Embryonic facial prominence (tissue), 1 donor: ENCODE results near the gene MMP3.
"Not testable (repeated sequence)": the region's sequence is repeated elsewhere in the genome, so short reads cannot be mapped to it uniquely, and the experiment has no call there.

ENCODE experiments used
- DNase-seq: peaks from one replicate; pipeline ENCODE4 v3.0.0-alpha.2; 2016; ENCODE audit errors: extremely low spot score

The MMP3 gene

DNA sequence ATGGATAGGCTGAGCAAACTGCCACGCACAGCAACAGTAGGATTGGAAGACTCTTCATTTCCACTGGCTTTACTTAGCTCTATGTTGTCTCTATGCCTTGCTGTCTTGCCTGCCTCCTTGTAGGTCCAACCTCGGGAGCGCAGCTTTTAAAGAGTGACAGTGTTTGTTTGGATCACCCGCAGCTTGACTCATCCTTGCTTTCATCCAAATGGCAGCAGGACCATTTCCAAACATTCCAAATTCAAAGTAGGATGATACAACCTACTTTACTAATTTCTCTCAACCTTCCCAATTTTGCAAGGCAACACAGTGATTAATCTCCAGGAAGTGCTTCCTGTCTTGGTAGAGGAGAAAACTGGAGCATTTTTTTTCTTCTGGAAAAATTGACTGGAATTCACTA lies at the start of gene MMP3:
MMP3 (minus strand) TSS at position 121 of the 400 bp plus-strand sequence; CDS start at position 58, 63 bp downstream.
- no peak for DNase-seq

DNA sequence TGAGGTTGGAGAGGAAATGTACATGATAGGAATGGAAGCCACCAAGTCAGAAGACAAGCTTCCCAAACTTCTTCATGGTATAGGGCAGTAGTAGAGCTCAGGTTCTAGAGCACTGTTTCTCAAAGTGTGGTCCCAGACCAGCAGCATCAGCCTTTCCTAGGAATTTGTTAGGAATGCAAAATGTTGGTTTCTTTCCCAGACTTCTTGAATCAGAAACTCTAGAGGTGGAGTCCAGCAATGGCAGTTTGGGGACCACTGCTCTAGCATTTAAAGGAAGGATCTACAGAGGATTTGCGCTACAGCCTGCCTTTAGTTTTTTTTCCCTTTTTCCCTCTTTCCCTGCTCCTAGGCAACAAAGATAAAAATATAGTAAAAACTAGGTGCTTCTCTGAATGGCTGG lies 48.3 kb upstream of the MMP3 start:
- DNase-seq = no peak

DNA sequence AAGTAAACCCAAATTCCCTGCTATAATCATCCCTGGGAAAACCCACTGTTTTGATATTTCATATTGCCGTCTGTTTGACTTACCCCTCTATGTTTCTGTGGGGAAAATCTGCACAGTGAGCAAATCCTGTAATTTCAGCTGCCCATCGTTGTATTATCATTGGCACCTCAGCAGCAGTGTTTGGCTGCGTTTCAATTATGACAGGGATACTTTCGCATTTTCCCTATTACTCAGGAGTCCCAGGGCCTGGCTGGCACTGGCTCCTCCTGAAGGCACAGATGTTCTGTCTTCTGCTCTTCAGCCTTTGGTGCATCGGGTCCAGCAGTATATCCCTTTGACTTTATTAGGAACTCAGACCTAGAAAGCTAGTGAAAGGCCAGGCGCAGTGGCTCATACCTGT lies 43.6 kb upstream of the MMP3 start:
- no peak for DNase-seq

DNA sequence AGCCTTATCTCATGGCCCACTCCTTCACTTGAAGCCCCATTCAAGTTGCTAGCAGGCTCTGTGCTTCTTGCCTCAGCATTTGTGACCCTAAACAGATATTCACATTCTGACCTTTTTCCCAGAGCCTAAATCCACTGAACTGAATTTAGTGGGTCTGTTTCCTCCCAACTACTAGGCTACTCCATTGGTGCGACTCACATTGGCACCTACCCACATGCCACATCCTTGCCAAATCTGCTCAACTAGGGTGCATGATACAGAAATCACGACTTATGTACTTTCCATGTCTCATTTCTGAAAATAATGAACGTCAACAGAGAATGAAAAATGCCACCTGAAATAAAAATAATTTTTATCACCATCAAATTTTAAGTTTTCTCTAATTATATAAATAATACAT lies 39.7 kb upstream of the MMP3 start:
- DNase-seq = no peak

DNA sequence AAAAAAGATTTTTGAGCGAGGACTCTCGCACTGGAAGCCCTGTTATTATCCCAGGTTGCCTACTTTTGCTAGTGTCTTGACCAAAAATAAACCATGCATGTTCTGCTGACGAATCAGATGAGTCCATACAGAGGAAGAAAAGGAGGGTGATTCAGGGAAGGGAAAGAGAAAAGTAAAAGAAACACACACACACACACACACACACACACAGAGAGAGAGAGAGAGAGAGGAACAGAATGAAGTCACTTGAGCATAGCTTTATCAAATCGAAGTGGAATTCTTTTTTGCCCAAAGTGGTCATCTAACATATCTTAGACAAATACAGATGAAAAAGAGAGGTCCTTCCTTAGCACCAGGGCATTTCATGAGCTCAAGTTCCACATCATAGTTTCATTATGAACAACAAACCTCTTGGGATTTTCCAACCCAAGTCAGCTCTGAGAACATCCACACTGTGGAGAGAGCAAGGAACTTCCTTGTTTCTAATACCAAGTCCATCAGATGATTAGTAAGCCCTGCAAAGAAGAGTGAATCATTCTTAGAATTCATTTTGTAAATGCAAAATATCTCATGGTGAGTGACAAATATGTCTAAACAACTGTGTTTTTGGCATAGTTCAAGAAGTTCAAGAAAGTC lies 39.1 kb upstream of the MMP3 start:
- no peak for DNase-seq

DNA sequence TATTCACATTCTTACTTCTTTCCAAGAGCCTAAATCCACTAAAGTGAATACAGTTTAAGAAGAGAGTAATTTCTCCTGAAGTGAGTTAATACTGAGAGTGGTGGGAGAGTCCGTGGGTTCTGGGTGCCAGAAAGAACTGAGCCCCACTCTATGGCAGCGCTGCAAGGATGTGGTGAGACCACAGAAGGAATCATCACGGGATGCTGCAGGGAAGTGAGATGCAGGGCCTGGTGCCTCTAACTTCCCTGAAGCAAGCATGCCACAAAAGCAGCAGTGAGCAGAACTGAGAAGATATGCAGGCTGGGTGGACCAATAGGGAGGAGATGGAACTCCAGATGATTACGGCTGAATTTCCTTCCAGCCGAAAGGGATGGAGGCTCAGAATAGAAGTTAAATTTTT lies 36.4 kb upstream of the MMP3 start:
- no peak for DNase-seq

DNA sequence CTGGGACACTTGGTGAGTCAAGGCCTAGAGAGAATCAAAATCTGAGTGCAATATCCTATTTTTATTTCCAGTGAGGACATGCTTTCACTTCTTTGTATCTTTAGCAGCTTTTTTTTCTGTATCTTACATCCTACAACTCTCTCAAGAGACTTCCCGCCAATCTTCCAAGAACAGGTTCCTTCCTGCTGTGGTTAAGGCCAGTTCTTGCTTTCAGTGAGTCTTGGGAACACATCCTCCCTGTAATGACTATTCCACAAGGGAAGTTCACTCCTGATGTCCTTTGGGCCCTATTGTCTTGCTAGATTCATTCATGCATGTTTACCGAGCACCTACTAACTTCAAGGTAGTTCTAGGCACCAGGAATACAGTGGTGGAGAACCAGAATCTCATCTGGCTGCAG lies 35.2 kb upstream of the MMP3 start:
- DNase-seq = no peak

DNA sequence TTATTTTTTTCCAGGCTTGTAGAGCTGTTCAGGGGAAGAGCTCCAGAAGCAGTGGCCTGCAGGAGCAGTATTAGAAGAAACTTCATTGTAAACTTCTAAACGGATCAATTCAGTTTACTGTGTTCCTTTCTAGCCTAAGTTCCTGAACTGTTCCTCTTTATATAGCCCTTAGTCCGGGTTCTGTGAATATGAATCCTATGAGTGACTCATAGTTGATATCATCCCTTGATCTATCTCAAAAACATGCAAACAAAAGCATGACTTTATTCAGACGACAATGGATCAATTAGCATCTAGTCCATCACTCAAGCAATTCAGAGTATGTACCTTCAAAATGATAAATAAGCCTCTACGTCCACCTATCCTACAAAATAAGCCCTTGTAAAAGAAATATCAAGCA lies 31.4 kb upstream of the MMP3 start, which contains the start of gene MMP12:
MMP12 (minus strand) TSS at position 131 of the 400 bp plus-strand sequence; CDS start at position 86, 45 bp downstream.
- no peak for DNase-seq

DNA sequence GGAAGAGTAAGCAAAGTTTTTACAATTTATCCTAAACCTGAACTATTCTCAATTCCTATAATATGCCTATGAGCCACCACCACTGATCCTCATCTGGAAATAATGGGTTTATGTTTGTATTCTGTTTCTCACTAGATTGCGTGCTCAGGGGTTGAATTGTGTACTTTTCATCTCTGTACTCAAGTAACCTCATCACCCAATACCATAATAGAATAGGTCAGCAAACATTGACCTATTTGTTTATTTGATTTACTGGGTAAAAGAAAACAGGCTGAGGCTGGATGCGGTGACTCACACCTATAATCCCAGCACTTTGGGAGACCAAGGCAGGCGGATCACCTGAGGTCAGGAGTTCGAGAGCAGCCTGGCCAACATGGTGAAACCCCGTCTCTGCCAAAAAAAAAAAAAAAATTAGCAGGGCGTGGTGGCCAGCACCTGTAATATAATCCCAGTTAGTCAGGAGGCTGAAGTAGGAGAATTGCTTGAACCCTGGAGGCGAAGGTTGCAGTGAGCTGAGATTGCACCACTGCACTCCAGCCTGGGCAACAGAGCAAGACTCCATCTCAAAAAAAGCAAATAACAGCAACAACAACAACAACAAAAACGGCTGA lies 26.1 kb upstream of the MMP3 start:
- DNase-seq = not testable (repeated sequence)

DNA sequence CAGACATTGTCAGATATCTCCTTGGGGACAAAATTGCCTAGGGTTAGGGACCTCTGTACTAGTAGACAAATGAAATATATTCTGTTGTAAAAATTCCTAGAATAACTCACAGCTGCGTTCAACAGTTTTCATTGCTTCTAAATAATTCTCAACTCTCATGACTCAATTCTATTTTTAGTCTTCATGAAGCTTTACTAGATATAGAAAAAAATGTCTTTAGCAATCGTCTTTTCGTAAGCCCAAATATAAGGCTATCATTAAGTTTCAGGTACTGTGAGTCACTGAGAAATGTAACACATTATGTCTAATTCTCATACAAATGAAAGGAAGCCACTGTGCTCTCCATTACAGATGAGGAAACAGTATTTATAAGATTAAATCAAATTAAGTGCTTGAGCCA lies 24.9 kb upstream of the MMP3 start:
- DNase-seq = no peak

DNA sequence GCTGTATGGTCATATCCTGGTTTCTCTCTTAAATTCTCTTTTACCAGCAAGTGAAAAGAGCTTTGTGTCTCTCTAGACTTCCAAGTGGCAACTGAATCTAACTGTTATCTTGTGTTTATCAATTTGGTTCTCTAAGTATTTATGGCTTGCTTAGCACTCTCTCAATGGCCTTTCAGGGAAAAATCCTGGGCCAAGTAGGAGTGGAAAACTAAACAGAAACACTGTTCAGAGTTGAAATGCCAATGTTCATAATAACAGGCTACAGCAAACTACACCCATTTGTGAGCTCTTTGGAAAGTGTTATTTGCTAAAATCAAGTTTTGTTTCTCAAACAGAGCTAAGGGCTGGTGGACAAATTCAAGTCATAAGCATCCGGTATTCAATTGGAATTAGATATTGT lies 21.3 kb upstream of the MMP3 start:
- DNase-seq = no peak

DNA sequence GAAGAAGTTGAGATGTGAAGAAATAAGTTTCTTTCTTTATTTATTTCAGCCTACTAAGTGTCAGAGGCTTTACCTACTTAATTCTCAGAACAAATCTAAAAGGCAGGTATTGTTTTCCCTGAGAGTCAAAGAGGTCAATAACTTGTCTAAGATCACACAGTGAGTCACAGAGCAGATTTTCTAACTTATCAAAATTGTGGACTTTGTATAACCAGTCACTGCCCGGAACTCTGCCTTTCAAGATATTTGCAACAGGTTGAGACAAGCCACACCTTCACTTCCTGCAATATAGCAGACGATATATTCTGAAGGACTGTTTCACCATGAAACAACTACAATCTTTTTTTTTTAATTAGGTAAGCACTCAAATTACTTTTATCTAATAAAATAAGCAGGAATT lies 10.5 kb upstream of the MMP3 start:
- no peak for DNase-seq

DNA sequence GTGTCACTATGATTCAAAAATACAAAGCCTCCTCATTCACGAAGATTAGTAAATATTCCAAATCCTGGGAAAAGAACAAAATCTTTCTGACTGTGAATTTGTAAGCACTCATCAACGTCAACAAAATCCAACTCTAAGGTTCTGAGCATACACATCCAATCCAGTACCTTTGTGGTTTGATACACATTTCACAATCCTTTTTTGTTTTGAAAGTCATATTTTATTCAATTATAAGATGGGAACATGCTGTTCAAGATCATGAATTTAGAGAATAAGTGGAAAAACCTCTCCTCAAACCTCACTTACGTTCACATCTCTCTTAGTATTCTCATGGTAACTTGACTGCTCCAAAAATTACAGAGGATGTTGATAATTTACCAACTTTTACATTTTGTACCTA lies 9.6 kb upstream of the MMP3 start:
- no peak for DNase-seq

DNA sequence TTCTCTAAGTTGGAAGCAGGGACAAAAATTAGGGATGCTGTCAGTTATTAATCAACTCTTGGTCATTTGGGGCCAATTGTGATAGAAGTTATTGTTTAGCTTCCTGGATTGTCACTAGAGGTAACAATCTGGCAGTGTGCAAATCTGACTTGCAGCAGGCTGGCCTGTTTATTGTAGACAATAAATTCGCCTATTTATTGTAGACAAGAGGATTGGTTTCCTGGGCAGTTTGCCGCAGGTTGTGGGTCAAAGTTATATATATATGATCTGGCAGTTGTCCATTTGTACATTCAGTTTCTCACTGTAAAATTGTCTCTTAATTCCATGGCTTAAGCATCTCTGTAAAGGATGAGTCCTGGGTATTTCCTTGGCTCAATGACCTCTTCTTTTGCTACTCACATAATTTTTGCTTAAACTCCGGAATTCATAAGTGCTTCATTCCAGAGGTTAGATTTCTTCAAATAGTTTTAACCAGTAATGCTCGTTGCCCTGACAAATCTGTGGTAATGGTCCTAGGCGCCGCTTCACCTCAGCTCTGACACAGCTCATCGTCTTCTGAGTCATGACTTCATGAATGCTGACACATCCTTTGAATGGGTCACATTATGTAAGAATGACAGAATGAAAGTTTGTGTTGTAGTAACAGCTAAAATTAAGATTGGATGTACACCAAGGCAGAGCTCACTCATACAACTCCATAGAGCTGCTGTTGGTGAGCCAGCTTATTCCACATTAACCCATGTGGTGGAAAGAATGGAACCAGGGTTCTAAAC lies 7.8 kb upstream of the MMP3 start:
- DNase-seq = no peak

DNA sequence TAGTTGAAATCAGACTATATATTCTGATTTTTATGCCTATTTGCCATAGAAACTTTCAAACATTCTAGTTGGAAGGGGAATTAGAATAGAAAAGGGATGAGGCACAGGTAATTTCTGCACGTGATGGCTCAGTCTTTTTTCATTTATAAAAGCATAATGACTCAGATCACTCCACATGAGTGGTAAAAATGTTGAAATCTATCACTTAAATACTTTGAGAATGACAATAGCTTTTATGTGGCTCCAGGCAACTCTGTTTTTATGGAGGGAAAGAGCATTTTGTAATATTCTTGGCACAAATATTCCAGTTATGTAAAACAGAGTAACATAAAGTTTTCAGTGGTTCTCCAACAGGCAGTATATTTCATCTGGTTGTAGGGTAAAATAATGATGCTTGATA lies 5.9 kb upstream of the MMP3 start:
- DNase-seq = no peak

DNA sequence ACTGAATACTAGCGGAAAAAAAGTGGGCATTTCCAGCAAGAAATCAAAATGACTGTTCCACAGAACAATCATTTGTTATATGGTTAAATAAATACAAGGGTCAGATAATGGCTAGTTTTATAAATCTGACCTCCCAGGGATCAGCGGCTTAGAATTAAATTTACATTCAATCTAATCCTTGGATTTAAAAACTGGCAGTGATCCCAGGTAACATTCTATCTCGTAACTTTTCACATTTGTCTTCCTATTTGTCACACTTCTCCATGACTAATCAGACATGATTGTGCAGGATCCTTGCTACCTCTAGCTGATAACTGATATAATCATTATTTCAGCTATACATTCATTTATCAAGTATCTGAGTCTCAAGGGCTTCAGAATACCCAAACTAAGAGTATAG lies 2.9 kb upstream of the MMP3 start:
- no peak for DNase-seq

DNA sequence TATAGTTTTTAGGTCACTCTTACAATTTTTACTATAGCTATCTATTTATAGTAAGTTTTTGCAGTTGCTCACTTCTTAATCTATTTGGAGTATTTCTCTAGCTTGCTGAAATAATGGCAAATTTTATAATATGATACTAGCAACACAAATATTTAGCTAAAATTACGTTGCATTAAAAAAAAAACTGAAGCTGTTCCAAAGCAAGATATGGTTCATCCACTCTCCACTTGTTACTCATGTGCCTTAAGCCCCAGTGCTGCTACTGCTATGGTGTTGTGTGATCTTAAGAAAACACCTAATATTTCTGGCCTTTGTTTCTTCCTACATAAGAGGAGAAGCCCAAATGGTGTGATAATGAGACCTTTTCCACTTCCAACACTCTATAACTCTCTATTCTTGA lies 479 bp downstream of the MMP3 start:
- no peak for DNase-seq

DNA sequence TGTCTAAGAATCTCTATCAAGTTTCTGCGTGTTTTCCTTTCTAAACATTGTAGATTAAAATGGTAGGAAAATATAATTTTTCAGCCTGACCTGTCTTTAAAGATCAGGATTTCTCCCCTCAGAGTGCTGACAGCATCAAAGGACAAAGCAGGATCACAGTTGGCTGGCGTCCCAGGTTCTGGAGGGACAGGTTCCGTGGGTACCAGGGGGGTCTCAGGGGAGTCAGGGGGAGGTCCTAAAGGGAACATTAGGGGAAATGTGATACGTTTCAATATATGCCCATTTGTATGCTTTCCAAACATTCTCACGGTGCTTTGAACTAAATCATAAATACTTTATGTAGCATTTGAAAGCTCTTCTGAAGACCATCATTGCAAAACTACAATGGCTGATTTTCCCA lies 3.4 kb downstream of the MMP3 start:
- no peak for DNase-seq

DNA sequence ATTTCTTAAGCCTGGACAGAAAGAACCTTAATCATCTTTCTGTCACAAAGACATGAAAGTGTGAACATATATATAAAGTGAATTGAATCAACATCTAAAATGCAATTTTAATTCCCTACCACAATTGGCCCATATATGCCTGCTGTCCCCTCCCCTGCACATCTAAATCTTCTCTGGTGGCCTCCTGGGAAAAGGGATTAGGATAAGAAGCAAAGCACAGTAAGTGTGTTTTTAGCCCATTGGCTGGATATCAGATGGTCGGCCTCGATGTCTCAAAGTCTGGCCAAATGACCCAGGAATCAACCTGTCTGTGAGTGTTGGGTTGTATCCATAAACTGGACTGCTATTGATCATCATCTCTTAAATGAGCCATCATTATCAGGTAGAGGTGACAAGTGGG lies 5.8 kb downstream of the MMP3 start:
- DNase-seq = no peak

DNA sequence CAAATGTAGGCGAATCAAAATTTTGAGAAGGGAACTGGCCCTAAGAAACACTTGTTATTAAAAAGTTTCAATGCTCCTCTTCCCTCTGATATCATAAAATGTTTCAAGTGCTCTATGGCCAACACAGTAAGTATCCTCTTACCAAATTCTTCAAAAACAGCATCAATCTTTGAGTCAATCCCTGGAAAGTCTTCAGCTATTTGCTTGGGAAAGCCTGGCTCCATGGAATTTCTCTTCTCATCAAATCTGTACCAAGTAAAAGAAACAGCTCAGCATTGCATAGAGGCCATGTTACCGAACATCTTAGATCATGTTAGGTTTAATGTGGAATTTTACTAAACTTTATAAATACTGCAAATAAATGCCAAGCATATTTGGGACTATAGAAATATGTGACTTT lies 6.3 kb downstream of the MMP3 start:
- DNase-seq = no peak

DNA sequence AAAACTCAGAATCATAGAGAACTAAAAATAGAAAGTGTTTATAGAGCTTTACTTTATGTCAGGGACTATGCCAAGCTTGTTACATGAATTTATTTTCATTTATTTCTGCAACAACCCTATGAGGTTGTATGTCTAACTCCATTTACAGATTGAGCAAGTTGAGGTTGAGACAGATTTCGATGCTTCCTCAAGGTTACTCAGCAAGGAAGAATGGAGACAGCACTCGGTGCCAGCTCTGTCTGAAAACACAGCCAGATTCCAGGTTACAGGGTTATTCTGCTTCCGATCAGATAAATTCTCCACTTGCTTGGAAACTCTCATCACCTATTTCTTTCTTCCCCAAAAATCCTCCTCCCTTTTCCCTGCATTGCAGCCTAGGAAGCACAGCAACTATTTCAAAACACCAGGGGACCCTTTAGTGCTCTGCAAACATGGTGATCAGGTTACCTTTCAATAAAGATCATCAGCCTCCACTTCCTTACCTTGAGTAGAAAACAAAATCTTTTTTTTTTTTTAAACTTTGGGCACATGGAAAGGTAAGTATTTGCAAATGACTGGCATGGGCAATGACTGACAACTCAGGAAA lies 7.0 kb downstream of the MMP3 start:
- DNase-seq = no peak

DNA sequence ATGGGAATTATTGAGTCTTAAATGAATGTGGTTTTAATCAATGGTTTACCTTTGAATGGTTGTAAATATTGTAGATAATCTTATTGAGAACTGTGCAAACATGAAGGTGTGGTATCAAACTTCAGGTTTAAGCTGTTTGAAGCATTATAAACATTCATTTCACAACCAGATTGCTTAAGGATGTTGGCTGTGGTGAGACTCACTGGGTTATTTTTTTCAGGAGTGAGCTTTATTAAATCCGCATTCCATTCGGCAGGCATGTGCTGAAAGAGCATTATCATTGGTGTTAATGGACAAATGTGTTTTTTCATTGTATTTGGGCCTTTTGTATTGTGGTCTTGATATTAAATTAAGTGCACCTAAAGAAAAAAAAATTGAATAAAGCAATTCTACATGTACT lies 9.7 kb downstream of the MMP3 start:
- DNase-seq = no peak

DNA sequence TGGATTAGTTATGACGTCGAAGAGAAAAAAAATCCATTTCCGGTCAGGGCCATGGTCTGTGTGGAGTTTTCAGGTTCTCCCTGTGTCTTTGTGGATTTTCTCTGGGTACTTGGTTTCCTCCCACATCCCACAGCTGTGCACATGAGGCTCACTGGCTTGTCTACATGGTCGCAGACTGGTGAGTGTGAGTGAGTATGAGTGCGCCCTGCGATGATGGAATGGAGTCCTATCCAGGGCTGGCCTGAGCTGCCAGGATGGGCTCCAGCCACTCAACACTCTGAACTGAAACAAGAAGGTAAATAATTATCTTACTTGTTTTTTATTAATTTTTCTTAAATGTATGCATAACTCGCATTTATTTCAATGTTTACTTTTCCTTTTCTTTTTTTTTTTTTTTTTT lies 10.8 kb downstream of the MMP3 start:
- no peak for DNase-seq
